Body of pancreas (tissue), 4 donors: ENCODE measurements around the gene LTB4R. TPM values are rescaled to one million over a fixed set of nuclear protein-coding genes. Genes with fewer than 3 reads are reported as not detected.

Experiments used
- ATAC-seq: fragments of 150-250 bp; one replicate; pipeline ENCODE4 v1.9.1; 2016
- DNase-seq, 4 donors: peaks; one replicate each; pipeline ENCODE4 v3.0.0-alpha.2; 2019
- H3K27ac ChIP-seq, 4 donors: fragments of 200-600 bp; sonication (generic); 1 replicate in 3 of 4; 2 replicates in 1 of 4; pipeline versions ENCODE4 v1.5.1 to v1.6.1; 2016 to 2019; ENCODE audit warnings: mild to moderate bottlenecking in 1 of 4, mixed read lengths in 1 of 4, moderate library complexity in 1 of 4
- H3K27me3 ChIP-seq, 2 donors: fragments of 200-600 bp; sonication (generic); one replicate each; pipeline ENCODE4 v1.6.0; 2016; ENCODE audit warnings: mild to moderate bottlenecking in 1 of 2
- H3K36me3 ChIP-seq, 2 donors: fragments of 200-600 bp; sonication (generic); replicated peaks in 1 of 2; 2 replicates each; pipeline ENCODE4 v1.5.1; 2016; ENCODE audit warnings: low read depth in 2 of 2; ENCODE audit not compliant: insufficient read depth in 1 of 2
- H3K4me1 ChIP-seq: fragments of 200-600 bp; sonication (generic); one replicate; pipeline ENCODE4 v1.6.0; 2016
- H3K4me3 ChIP-seq, 2 donors: fragments of 200-600 bp; sonication (generic); 1 replicate in 1 of 2; 2 replicates in 1 of 2; pipeline ENCODE4 v1.5.1; 2016 to 2019
- H3K9me3 ChIP-seq, 3 donors: fragments of 200-600 bp; sonication (generic); 1 replicate in 2 of 3; 2 replicates in 1 of 3; pipeline ENCODE4 v1.5.1; 2016
- POLR2A ChIP-seq, 3 donors: fragments of 450-650 bp; IDR thresholded peaks; one replicate each; pipeline ENCODE4 v1.6.1; 2016; ENCODE audit warnings: antibody characterized with exemption in 3 of 3, mild to moderate bottlenecking in 2 of 3
- WGBS, 2 donors: methylation state at CpG; one replicate each; pipeline ENCODE4 v1.1.5; 2017; 5-methylcytosine and 5-hydroxymethylcytosine counted together
- intact Hi-C: fragments of 100-400 bp; cut with DNase I; formaldehyde crosslinking; loops from one replicate; pipeline ENCODE4 v1.15.1; 2023
- total RNA-seq, 2 donors: library from RNA; depleted of rRNA; stranded (reverse); fragments of >200 nt; gene quantifications; one replicate each; pipeline ENCODE4 v1.1.0, GENCODE V29; 2016
- TF ChIP-seq, protein P1 (sequence below), 7 experiments: fragments of 450-650 bp in 4 of 7; fragments of 200-600 bp in 3 of 7; sonication (generic) in 3 of 7; IDR thresholded peaks; one replicate each; pipeline ENCODE4 v1.5.1; 2016 to 2019; ENCODE audit warnings: antibody characterized with exemption in 7 of 7

LTB4R gene
- total RNA-seq, 2 donors from 2014 or later, result 3.6 to 9.1 TPM

DNA sequence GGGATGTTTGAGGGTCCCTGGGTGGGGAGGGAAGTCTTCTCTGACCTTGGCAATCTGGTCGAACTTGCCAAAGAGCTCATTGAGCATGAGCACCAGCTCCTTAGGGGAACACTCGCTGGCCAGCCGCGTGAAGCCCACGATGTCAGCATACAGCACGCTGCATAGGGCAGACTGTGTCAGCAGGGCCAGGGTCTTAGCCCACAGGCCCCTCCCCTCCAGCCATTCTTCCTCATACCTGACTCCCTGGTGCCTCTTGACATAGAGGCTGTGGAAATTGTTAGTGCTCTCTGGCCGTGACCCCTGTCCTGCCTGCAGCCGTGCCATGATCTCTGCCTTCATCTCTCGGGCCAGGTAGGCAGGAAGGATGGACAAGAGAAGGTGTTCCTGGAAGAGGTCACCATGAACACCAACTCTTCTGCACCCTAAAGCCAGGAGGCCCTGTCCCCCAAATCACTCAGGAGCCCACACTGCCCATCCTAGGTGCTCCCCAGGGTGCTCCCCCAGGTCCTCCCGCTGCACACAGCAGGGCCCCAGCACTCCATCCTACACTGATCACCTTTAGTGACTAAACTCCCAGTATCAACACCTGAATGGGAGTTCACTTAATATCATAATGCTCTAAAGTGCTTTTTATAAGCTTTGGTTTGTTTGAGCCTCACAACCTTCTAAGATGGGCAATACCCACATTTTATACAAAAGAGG is 19.8 kb downstream of the LTB4R start:
- Histone ChIP-seq H3K4me1 (peaks cover 35% of the 10 kb centered on the region), H3K27me3 (peaks cover 4 to 5% of the 10 kb centered on the region in 2 donors), H3K27ac (no peak overlapping the region), H3K4me3 (no peak overlapping the region), H3K36me3 (no peaks in the 10 kb centered on the region), H3K9me3 (no peaks in the 10 kb centered on the region)
- intact Hi-C loops, result loop anchor here (10.0 kb wide), 1 partner anchor 104 kb away; no protein-coding TSS in a partner anchor
- TF ChIP-seq, protein P1, sequence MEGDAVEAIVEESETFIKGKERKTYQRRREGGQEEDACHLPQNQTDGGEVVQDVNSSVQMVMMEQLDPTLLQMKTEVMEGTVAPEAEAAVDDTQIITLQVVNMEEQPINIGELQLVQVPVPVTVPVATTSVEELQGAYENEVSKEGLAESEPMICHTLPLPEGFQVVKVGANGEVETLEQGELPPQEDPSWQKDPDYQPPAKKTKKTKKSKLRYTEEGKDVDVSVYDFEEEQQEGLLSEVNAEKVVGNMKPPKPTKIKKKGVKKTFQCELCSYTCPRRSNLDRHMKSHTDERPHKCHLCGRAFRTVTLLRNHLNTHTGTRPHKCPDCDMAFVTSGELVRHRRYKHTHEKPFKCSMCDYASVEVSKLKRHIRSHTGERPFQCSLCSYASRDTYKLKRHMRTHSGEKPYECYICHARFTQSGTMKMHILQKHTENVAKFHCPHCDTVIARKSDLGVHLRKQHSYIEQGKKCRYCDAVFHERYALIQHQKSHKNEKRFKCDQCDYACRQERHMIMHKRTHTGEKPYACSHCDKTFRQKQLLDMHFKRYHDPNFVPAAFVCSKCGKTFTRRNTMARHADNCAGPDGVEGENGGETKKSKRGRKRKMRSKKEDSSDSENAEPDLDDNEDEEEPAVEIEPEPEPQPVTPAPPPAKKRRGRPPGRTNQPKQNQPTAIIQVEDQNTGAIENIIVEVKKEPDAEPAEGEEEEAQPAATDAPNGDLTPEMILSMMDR (IDR thresholded peaks at IDR 0.05), result no peak
- no peak for TF ChIP-seq POLR2A (IDR thresholded peaks at IDR 0.05)
- WGBS, 2 donors, result 56 to 85% methylated on average over 3 to 10 of the region's 10 CpGs
- ATAC-seq (no peak), DNase-seq (no peak)

DNA sequence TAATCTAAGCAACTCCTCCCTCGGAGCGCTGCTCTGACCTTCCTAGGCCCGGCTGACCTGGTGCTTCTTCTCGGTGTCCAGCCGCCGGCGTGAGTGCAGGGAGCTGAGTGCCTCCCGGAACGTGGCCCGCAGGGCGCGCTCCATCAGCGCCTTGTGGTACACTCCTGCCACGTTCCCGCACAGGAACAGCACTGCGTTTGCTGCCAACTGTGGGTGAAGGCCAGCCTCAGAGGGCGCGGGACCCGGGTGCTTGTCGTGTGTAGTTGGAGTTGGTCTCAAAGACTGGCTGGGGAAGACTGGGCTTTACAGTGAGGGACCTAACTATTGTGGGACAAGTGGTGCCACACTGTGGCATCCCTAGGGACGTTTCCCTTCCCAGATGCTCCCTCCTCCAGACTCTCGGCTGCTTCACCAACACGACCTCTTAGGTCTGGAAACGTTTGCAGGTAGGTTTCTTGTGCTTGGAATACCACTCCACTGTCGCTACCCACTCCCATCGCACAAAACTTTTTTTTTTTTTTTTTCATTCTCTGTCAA is 20.5 kb downstream of the LTB4R start:
- intact Hi-C loops, result loop anchor here (10.0 kb wide), 1 partner anchor 103 kb away; no protein-coding TSS in a partner anchor
- H3K27me3 ChIP-seq, result peaks cover 4 to 5% of the 10 kb centered on the region in 2 donors
- no peak for ATAC-seq
- H3K36me3 ChIP-seq, result no peaks in the 10 kb centered on the region
- DNase-seq, result no peak
- H3K9me3 ChIP-seq, result no peaks in the 10 kb centered on the region
- H3K4me1 ChIP-seq, result peaks cover 35% of the 10 kb centered on the region
- H3K27ac ChIP-seq, result no peak overlapping the region
- 39 to 47% methylated on average over 26 of the region's 26 CpGs for WGBS, 2 donors
- TF ChIP-seq, protein P1 (IDR thresholded peaks at IDR 0.05), result no peak
- no peak for TF ChIP-seq POLR2A (IDR thresholded peaks at IDR 0.05)
- no peak overlapping the region for H3K4me3 ChIP-seq

DNA sequence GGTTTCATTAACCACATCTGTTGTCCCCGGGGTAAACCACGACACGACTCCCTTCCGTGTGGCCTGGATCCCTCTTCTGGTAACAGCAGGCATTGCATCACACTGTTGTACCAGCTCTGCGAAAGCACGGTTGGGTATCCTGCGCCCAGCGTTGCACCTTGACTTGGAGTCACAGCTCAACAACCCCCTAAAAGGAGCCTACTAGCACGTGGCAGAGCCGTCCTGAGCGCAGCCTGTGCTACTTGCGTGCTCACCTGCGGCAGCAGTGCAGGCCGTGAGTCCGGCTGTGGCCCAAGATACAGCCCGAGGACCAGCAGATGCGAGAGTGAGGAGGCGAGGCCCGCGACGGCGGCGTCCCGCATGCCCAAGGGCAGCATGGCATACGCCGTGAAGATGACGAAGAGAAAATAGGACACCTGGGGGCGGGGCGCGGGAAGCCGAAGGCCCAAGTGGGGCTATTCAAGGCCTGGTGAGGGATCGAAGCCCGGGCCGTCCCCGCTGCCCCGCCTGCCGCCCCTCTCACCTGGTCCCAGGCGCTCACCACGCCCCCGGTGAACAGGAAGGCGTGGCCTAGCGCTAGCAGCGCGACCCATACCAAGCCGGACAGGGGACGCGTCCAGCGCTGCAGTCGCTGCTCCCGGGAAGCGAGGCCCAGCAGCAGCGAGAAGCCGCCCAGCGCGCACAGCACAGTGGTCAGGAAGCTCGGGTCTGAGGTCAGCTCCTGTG is 21.1 kb downstream of the LTB4R start:
- intact Hi-C loops, result loop anchor here (10.0 kb wide), 1 partner anchor 102 kb away; no protein-coding TSS in a partner anchor
- ATAC-seq, result peak; percentile 82
- peak; percentile 78 to 83 (median 82) for DNase-seq
- no peaks in the 10 kb centered on the region for H3K36me3 ChIP-seq
- no peaks in the 10 kb centered on the region for H3K9me3 ChIP-seq
- no peak overlapping the region for H3K4me3 ChIP-seq
- peaks cover 35% of the 10 kb centered on the region for H3K4me1 ChIP-seq
- WGBS, 2 donors, result 17 to 18% methylated on average over 40 to 55 of the region's 56 CpGs
- TF ChIP-seq, protein P1 (IDR thresholded peaks at IDR 0.05), result peak; percentile 60 to 88 (median 73)
- TF ChIP-seq POLR2A (IDR thresholded peaks at IDR 0.05), result no peak
- peaks cover 4 to 5% of the 10 kb centered on the region in 2 donors for H3K27me3 ChIP-seq
- no peak overlapping the region for H3K27ac ChIP-seq

DNA sequence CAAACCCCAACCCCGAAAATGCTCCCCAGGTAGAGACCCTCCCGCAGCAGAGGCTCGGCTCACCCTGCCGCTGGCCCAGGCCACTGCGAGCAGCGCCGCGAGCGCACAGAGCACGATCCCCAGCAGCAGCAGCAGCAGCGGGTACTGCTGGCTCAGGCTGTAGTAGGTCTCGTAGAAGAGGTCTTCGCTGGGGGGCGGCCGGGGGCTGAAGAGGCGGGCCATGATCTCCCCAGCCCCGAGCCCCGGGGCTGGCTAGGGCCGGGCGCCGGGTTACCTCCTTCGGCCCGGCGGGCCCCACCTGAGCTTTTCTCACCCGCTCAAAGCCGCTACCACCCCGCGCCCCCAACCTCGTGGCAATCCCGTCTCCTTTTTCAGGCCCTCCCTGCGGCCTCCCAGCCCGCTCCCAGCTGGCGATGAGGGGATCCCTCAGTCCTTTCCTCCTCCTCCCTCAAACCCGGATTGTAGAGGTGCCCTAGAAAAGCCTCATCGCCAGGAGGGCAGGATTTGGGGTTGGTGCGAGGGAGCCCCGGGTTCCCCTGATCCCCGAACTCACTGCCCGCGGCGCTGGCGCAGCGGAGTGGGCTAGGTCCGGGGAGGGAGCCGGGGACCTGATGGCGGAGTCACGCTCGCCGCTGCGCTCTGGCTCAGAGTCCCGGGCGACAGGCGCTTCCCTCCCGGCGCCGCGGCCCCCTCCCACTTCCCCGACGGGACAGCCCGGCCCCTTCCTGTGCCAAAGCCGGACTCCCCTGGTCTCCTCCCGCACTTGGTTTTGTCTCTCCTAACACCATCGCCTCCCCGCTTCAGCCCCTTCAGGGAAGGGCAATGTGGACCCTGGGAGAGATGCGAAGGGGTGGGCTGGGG is 23.4 kb downstream of the LTB4R start, which contains the start of gene ADCY4:
Gene ADCY4, minus strand, starts transcription at position 641 of the 861 bp plus-strand sequence. Its CDS starts 419 bp downstream, at position 222.
- peaks cover 4 to 5% of the 10 kb centered on the region in 2 donors for H3K27me3 ChIP-seq
- DNase-seq, result no peak

More for the DNA sequence above, 23.4 kb downstream of the LTB4R start, which contains the start of gene ADCY4:
- TF ChIP-seq POLR2A (IDR thresholded peaks at IDR 0.05), result peak in 2 of 3 donors; percentile 31 to 42
- TF ChIP-seq, protein P1 (IDR thresholded peaks at IDR 0.05), result no peak
- Histone ChIP-seq H3K27ac (peak within 1 kb of the TSS in 1 of 4 donors; percentile 44), H3K4me3 (no peak within 1 kb of the TSS), H3K4me1 (peaks cover 49% of the 10 kb centered on the region), H3K36me3 (no peaks in the 10 kb centered on the region), H3K9me3 (no peaks in the 10 kb centered on the region)
- ATAC-seq, result no peak
- intact Hi-C loops, result loop anchor here (10.0 kb wide), 1 partner anchor 100 kb away; no protein-coding TSS in a partner anchor
- 12 to 22% methylated on average over 16 to 63 of the region's 65 CpGs for WGBS, 2 donors
